ENCODE measurements around the gene TRAPPC11. TPM values are rescaled to one million over a fixed set of nuclear protein-coding genes. Genes with fewer than 3 reads are reported as not detected.

Gene TRAPPC11
- total RNA-seq, 1 experiment from 2014 or later = 32.2 TPM

GRCh38 chr4:183755596-183755995 is 96.5 kb downstream of the TRAPPC11 start:
- Histone ChIP-seq H3K79me1 (ENCODE audit: insufficient read depth, low read depth, low read length, poor library complexity, severe bottlenecking) (no peaks in the 10 kb centered on the region), H2BK20ac (ENCODE audit: low read depth, low read length, poor library complexity, severe bottlenecking) (no peak overlapping the region), H2BK5ac (ENCODE audit: insufficient read length, low read length) (no peak overlapping the region), H4K8ac (replicated peaks; ENCODE audit: insufficient read length, low read depth, low read length) (no peak overlapping the region), H3K56ac (ENCODE audit: insufficient read length, low read depth, low read length) (no peak overlapping the region), H4K5ac (ENCODE audit: insufficient read length, low read depth, low read length) (no peak overlapping the region), H3K18ac (ENCODE audit: insufficient read length, low read depth, low read length) (no peak overlapping the region), H3K4me1 (ENCODE audit: insufficient read depth, low read length) (no peaks in the 10 kb centered on the region), H2BK120ac (ENCODE audit: low read depth, low read length, poor library complexity, severe bottlenecking) (no peak overlapping the region), H3K27ac (ENCODE audit: insufficient read length, low read depth, low read length) (no peak overlapping the region), H4K20me1 (ENCODE audit: control insufficient read depth, insufficient read depth, insufficient read length) (no peaks in the 10 kb centered on the region), H3K4ac (ENCODE audit: low read depth, low read length) (no peak overlapping the region), H3K4me2 (ENCODE audit: insufficient read depth, insufficient read length, low read length) (no peak overlapping the region), H3K23me2 (ENCODE audit: insufficient read length, low read depth, low read length, poor library complexity, severe bottlenecking) (peaks cover 5% of the 10 kb centered on the region), H3K9me3 (ENCODE audit: control insufficient read depth, low read depth, low read length) (no peaks in the 10 kb centered on the region), H3T11ph (ENCODE audit: low read length) (no peak overlapping the region), H3K23ac (ENCODE audit: insufficient read length, low read depth, low read length) (no peak overlapping the region), H2AK5ac (ENCODE audit: insufficient read length, low read length) (no peak overlapping the region), H4K91ac (ENCODE audit: insufficient read length, low read depth, low read length) (no peak overlapping the region), H3K14ac (ENCODE audit: insufficient read depth, low read length) (no peak overlapping the region), H2AFZ (ENCODE audit: low read length) (no peak overlapping the region), H3K27me3 (ENCODE audit: insufficient read depth, low read length) (no peaks in the 10 kb centered on the region), H3K9ac (ENCODE audit: extremely low read depth, insufficient read length, low read length) (no peak overlapping the region), H3K79me2 (ENCODE audit: insufficient read depth, low read length) (no peaks in the 10 kb centered on the region), H2BK12ac (ENCODE audit: insufficient read length, low read depth, low read length) (no peak overlapping the region), H2BK15ac (ENCODE audit: low read depth, low read length) (no peak overlapping the region)
- Mint-ChIP-seq H3K9me3 (peaks cover 0 to 8% of the 10 kb centered on the region in 2 experiments; a peak in 3 of 5 replicates), H3K4me3 (no peak overlapping the region), H3K4me1 (peaks cover 0 to 16% of the 10 kb centered on the region in 2 experiments; a peak in 3 of 4 replicates), H3K27ac (no peak overlapping the region), H3K36me3 (ENCODE audit: insufficient read depth in 1 of 3, low read depth in 3 of 3) (peaks cover 0 to 4% (median 0%) of the 10 kb centered on the region in 3 experiments; a peak in 1 of 7 replicates), H3K27me3 (ENCODE audit: low read depth) (no peaks in the 10 kb centered on the region; the same call in 1 of the 2 replicates)
- no peak for DNase-seq
- WGBS (ENCODE audit: extremely low coverage, insufficient read length, low lambda C conversion rate) = no CpG with 5 or more reads among the region's 2 CpGs
- no peak for TF ChIP-seq CTCF (conservative IDR thresholded peaks at IDR 0.05)

All from H9 (cell line).